Activated T-helper 2 cell treated with anti-CD3 and anti-CD28 coated beads, Interferon-gamma antibody, Interleukin-2, Interleukin-4, amounts not matched to agents 10 μg/mL and 5 μg/mL and 100 μg/mL, durations not matched to agents 14 hours and 24 hours and 36 hours (primary cell): ENCODE measurements around the gene QKI. TPM values are rescaled to one million over a fixed set of nuclear protein-coding genes. Genes with fewer than 3 reads are reported as not detected.

Experiments used
- DNase-seq: peaks from one replicate; pipeline ENCODE4 v3.0.0; 2021; ENCODE audit warnings: low spot score
- H3K27ac Mint-ChIP-seq: one replicate; pipeline ENCODE4 v1.8.0; 2021; ENCODE audit warnings: mixed read lengths
- H3K27me3 Mint-ChIP-seq: one replicate; pipeline ENCODE4 v1.8.0; 2021; ENCODE audit warnings: low read depth, mixed read lengths
- H3K36me3 Mint-ChIP-seq: one replicate; pipeline ENCODE4 v1.8.0; 2021; ENCODE audit warnings: low read depth, mixed read lengths
- H3K4me1 Mint-ChIP-seq: one replicate; pipeline ENCODE4 v1.8.0; 2021; ENCODE audit warnings: low read depth, mixed read lengths
- H3K4me3 Mint-ChIP-seq: one replicate; pipeline ENCODE4 v1.8.0; 2021; ENCODE audit warnings: low read depth, mild to moderate bottlenecking, moderate library complexity, mixed read lengths
- H3K9me3 Mint-ChIP-seq: one replicate; pipeline ENCODE4 v1.8.0; 2021; ENCODE audit warnings: mixed read lengths
- intact Hi-C: fragments of 100-400 bp; cut with micrococcal nuclease; formaldehyde crosslinking; loops from one replicate; pipeline ENCODE4 v1.15.1; 2023
- total RNA-seq: library from RNA; stranded (reverse); gene quantifications from 2 replicates; pipeline ENCODE4 v1.2.3, GENCODE V29; 2022

Gene QKI
- total RNA-seq, 1 donor from 2014 or later, result 65.1 TPM

DNA sequence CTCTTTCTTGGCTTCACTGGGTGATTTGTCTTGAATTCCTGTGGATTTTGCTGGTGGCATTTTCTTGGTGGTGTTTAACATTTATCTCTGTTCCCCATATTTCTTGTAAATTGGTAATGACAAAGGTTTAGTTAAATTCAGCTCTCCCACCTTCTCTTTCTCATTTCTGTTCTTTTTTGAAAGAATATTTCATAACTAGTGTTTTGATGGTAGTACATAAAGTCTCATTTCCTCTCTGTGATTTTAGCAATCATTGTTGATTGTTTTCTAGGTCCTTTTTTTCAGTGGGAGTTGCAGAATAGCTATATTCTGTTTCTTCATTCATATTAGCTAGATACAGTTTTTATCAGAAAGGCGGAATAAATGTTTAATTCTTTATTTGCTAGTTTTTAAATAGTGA lies 73.1 kb downstream of the QKI start:
- Mint-ChIP-seq H3K27me3 (no peaks in the 10 kb centered on the region), H3K27ac (no peak overlapping the region), H3K36me3 (peaks cover 3% of the 10 kb centered on the region), H3K4me1 (peaks cover 22% of the 10 kb centered on the region), H3K4me3 (no peak overlapping the region), H3K9me3 (no peaks in the 10 kb centered on the region)
- DNase-seq, result no peak
- intact Hi-C loops, result no loop called here

DNA sequence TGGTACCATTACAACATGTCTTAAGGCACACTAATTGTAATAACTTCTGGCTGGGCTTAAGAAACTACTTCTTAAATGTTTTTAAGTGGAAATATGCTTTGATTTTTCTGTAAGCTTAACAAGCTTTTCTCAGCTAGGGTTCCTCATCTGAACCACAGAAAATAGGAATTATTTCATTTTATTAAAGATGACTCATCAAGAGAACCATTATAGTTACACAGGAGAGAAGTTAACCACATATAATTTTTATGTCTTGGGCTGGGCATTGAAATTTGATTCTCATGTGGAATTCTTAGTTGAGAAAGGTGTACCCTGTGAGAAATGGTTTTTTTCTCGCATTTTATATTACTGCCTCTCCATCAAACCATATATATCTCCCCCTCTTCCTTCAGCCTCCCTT lies 75.1 kb downstream of the QKI start:
- Mint-ChIP-seq H3K36me3 (no peaks in the 10 kb centered on the region), H3K27ac (no peak overlapping the region), H3K27me3 (no peaks in the 10 kb centered on the region), H3K4me3 (no peak overlapping the region), H3K9me3 (no peaks in the 10 kb centered on the region), H3K4me1 (peaks cover 27% of the 10 kb centered on the region)
- intact Hi-C loops, result no loop called here
- no peak for DNase-seq

DNA sequence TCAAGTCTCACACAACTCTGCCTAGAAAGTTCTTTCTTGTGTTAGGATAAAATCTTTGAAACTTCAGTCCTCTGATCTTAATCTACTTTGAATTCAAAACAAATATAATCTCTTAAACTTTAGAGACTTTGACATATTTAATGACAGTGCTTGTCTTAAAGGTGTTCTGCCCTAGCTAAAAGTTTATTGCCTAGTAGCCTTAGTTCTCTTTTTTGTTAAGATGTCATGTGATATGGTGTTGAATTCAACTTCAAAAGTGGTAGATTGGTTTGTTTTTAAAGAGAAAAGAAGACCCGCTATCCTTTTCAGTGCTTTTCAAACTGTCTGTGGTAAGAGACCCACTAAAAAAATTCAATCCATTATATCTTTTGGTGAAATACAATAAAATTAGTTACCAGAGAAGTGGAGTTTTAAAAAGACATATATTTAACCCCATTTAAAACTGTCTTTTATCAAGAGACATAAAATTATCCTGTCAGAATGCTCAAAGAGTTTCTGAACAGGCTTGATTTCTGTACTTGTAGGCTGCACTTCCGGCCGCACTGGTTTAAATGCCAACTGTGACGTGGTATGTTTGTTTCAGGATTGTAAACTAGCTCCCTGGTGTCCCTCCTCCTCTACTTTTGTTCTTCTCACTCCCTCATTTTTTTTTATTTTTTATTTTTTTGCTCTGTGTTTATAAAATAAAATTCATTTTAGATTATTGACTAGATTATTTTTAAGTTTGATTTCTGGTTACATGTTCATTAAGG lies 76.5 kb downstream of the QKI start:
- H3K27me3 Mint-ChIP-seq, result no peaks in the 10 kb centered on the region
- no peaks in the 10 kb centered on the region for H3K9me3 Mint-ChIP-seq
- peaks cover 32% of the 10 kb centered on the region for H3K4me1 Mint-ChIP-seq
- intact Hi-C loops, result loop anchor here (5.0 kb wide), 1 partner anchor 34 kb away; no protein-coding TSS in a partner anchor
- no peak overlapping the region for H3K4me3 Mint-ChIP-seq
- no peaks in the 10 kb centered on the region for H3K36me3 Mint-ChIP-seq
- H3K27ac Mint-ChIP-seq, result peak overlapping the region; percentile 63
- no peak for DNase-seq

GRCh38 chr6:163491737-163492300 lies 77.3 kb downstream of the QKI start:
- H3K4me1 Mint-ChIP-seq, result peaks cover 36% of the 10 kb centered on the region
- no peak overlapping the region for H3K4me3 Mint-ChIP-seq
- no peak overlapping the region for H3K27ac Mint-ChIP-seq
- intact Hi-C loops, result loop anchor here (5.0 kb wide), 1 partner anchor 35 kb away; no protein-coding TSS in a partner anchor
- H3K27me3 Mint-ChIP-seq, result no peaks in the 10 kb centered on the region
- H3K9me3 Mint-ChIP-seq, result no peaks in the 10 kb centered on the region
- peaks cover 4% of the 10 kb centered on the region for H3K36me3 Mint-ChIP-seq
- DNase-seq, result no peak

GRCh38 chr6:163494279-163494727 lies 79.8 kb downstream of the QKI start:
- Mint-ChIP-seq H3K27ac (no peak overlapping the region), H3K9me3 (no peaks in the 10 kb centered on the region), H3K27me3 (no peaks in the 10 kb centered on the region), H3K36me3 (peaks cover 13% of the 10 kb centered on the region), H3K4me3 (no peak overlapping the region), H3K4me1 (peaks cover 29% of the 10 kb centered on the region)
- no peak for DNase-seq
- intact Hi-C loops, result loop anchor here (5.0 kb wide), 1 partner anchor 37 kb away; no protein-coding TSS in a partner anchor

- Mint-ChIP-seq H3K27me3 (no peaks in the 10 kb centered on the region), H3K4me3 (no peak overlapping the region), H3K9me3 (peaks cover 5% of the 10 kb centered on the region), H3K27ac (no peak overlapping the region), H3K36me3 (peaks cover 21% of the 10 kb centered on the region), H3K4me1 (peaks cover 15% of the 10 kb centered on the region)
- intact Hi-C loops, result no loop called here
- no peak for DNase-seq
Measured at GRCh38 chr6:163496205-163496604, 81.7 kb downstream of the QKI start.

GRCh38 chr6:163500105-163500504 lies 85.6 kb downstream of the QKI start:
- Mint-ChIP-seq H3K27me3 (no peaks in the 10 kb centered on the region), H3K4me1 (peaks cover 12% of the 10 kb centered on the region), H3K36me3 (peaks cover 43% of the 10 kb centered on the region), H3K4me3 (no peak overlapping the region), H3K9me3 (peaks cover 29% of the 10 kb centered on the region), H3K27ac (no peak overlapping the region)
- intact Hi-C loops, result no loop called here
- DNase-seq, result no peak

DNA sequence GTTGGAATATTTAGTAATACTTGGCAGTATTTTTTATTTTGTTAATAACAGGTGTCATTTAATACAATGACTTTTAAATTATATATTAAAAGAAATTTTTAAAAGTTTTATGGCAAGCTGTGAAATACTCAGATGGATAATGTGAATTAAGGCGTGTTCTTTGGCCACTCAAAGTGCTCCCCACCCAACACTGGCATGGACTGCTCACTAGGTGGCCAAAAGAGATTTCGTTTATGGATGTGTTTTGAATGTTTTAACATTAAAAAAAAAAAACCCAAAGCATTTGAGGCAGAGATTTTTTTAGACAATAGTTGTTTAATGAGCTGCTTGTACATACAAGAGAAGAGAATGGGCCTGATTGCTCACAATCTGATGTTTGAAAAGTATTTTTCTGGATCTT lies 86.5 kb downstream of the QKI start:
- no peaks in the 10 kb centered on the region for H3K27me3 Mint-ChIP-seq
- peaks cover 7% of the 10 kb centered on the region for H3K4me1 Mint-ChIP-seq
- H3K27ac Mint-ChIP-seq, result no peak overlapping the region
- intact Hi-C loops, result no loop called here
- no peak for DNase-seq
- H3K36me3 Mint-ChIP-seq, result peaks cover 51% of the 10 kb centered on the region
- H3K4me3 Mint-ChIP-seq, result no peak overlapping the region
- H3K9me3 Mint-ChIP-seq, result peaks cover 36% of the 10 kb centered on the region

- Mint-ChIP-seq H3K4me3 (no peak overlapping the region), H3K27ac (no peak overlapping the region), H3K4me1 (peaks cover 3% of the 10 kb centered on the region), H3K27me3 (no peaks in the 10 kb centered on the region), H3K9me3 (peaks cover 40% of the 10 kb centered on the region), H3K36me3 (peaks cover 54% of the 10 kb centered on the region)
- DNase-seq, result no peak
- intact Hi-C loops, result no loop called here
Measured at GRCh38 chr6:163501439-163501838, 86.9 kb downstream of the QKI start.

DNA sequence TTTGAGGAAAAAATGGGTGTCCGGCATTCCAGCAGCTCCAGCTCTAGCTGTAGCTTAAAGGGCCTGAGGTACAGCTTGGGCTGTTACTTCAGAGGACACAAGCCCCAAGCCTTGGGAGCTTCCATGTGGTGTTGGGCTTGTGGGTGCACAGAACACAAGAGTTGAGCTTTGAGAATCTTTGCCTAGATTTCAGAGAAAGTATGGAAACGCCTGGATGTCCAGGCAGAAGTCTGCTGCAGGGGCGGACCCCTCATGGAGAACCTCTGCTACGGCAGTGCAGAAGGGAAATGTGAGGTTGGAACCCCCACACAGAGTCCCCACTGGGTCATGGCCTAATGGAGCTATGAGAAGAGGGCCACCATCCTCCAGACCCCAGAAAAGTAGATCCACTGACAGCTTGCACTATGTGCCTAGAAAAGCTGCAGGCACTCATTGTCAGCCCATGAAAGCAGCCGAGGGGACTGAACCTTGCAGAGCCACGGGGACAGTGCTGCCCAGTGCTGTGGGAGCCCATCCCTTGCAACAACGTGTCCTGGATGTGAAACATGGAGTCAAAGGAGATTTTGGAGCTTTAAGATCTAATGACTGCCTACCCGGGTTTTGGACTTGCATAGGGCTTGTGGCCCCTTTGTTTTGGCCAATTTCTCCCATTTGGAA lies 90.6 kb downstream of the QKI start:
- H3K27ac Mint-ChIP-seq, result no peak overlapping the region
- peaks cover 54% of the 10 kb centered on the region for H3K9me3 Mint-ChIP-seq
- peaks cover 2% of the 10 kb centered on the region for H3K4me1 Mint-ChIP-seq
- H3K36me3 Mint-ChIP-seq, result peaks cover 50% of the 10 kb centered on the region
- intact Hi-C loops, result no loop called here
- no peak overlapping the region for H3K4me3 Mint-ChIP-seq
- H3K27me3 Mint-ChIP-seq, result no peaks in the 10 kb centered on the region
- DNase-seq, result no peak

DNA sequence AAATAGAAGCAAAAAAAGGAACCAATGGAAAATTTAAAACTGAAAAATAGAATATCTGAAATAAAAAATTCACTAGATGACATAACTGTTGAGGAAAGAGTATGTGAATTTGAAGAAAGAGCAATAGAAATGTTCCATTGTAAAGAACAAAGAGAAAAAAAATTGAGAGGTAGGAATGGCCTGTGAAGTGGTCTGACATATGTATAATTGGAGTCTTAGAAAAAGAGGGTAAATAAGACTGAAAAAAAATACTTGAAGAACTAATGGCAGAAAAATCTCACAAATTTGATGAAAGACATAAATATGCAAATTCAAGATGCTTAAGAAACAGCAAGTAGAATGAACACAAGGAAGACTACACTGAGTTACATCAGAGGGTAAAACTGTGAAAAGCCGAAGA lies 93.4 kb downstream of the QKI start:
- no peak for DNase-seq
- peaks cover 46% of the 10 kb centered on the region for H3K36me3 Mint-ChIP-seq
- intact Hi-C loops, result no loop called here
- no peaks in the 10 kb centered on the region for H3K27me3 Mint-ChIP-seq
- peaks cover 3% of the 10 kb centered on the region for H3K4me1 Mint-ChIP-seq
- H3K9me3 Mint-ChIP-seq, result peaks cover 49% of the 10 kb centered on the region
- H3K4me3 Mint-ChIP-seq, result no peak overlapping the region
- no peak overlapping the region for H3K27ac Mint-ChIP-seq

GRCh38 chr6:163513003-163513402 lies 98.5 kb downstream of the QKI start:
- Mint-ChIP-seq H3K27ac (no peak overlapping the region), H3K4me1 (peaks cover 8% of the 10 kb centered on the region), H3K4me3 (no peak overlapping the region), H3K36me3 (peaks cover 3% of the 10 kb centered on the region), H3K27me3 (no peaks in the 10 kb centered on the region), H3K9me3 (peaks cover 3% of the 10 kb centered on the region)
- intact Hi-C loops, result no loop called here
- no peak for DNase-seq

DNA sequence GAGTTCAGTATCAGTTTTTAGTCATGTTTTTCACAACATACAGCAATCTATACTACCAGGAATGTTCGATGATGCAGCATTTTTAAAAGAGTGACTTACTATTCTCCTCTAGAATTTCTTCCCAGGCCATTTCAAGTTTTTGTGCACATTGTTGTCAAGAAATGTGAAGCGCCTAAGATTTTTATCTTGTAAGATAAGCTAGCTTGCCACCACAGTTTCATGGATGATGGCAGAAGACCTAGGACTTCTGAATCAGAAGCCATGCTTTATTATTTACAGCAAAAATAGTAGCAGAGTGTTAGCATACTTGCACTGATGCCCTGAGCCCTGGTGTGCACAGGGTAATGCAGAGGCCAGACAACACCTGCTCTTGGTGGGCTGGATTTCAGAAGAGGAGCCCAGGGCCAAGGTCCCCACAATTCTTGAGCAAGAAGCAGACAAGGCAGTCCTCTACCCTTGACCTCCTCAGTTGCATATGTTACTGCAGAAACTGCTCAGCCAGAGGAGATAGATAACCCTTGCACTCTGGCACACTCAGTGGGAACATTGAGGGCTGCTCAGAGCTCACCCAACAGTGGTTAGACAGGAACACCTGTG lies 99.2 kb downstream of the QKI start:
- no peaks in the 10 kb centered on the region for H3K27me3 Mint-ChIP-seq
- peaks cover 11% of the 10 kb centered on the region for H3K4me1 Mint-ChIP-seq
- no peaks in the 10 kb centered on the region for H3K9me3 Mint-ChIP-seq
- no peak overlapping the region for H3K27ac Mint-ChIP-seq
- intact Hi-C loops, result no loop called here
- no peak for DNase-seq
- H3K36me3 Mint-ChIP-seq, result no peaks in the 10 kb centered on the region
- no peak overlapping the region for H3K4me3 Mint-ChIP-seq
